Diencephalon (tissue), 1 donor: ENCODE data around the gene IRAK3. TPM values are rescaled to one million over a fixed set of nuclear protein-coding genes. Genes with fewer than 3 reads are reported as not detected.

ENCODE experiments used
- total RNA-seq: library from RNA; depleted of rRNA; stranded (reverse); fragments of >200 nt; gene quantifications from one replicate; pipeline ENCODE4 v1.2.3, GENCODE V29; 2014

IRAK3 gene, protein sequence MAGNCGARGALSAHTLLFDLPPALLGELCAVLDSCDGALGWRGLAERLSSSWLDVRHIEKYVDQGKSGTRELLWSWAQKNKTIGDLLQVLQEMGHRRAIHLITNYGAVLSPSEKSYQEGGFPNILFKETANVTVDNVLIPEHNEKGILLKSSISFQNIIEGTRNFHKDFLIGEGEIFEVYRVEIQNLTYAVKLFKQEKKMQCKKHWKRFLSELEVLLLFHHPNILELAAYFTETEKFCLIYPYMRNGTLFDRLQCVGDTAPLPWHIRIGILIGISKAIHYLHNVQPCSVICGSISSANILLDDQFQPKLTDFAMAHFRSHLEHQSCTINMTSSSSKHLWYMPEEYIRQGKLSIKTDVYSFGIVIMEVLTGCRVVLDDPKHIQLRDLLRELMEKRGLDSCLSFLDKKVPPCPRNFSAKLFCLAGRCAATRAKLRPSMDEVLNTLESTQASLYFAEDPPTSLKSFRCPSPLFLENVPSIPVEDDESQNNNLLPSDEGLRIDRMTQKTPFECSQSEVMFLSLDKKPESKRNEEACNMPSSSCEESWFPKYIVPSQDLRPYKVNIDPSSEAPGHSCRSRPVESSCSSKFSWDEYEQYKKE
- total RNA-seq = 4.4 TPM

DNA sequence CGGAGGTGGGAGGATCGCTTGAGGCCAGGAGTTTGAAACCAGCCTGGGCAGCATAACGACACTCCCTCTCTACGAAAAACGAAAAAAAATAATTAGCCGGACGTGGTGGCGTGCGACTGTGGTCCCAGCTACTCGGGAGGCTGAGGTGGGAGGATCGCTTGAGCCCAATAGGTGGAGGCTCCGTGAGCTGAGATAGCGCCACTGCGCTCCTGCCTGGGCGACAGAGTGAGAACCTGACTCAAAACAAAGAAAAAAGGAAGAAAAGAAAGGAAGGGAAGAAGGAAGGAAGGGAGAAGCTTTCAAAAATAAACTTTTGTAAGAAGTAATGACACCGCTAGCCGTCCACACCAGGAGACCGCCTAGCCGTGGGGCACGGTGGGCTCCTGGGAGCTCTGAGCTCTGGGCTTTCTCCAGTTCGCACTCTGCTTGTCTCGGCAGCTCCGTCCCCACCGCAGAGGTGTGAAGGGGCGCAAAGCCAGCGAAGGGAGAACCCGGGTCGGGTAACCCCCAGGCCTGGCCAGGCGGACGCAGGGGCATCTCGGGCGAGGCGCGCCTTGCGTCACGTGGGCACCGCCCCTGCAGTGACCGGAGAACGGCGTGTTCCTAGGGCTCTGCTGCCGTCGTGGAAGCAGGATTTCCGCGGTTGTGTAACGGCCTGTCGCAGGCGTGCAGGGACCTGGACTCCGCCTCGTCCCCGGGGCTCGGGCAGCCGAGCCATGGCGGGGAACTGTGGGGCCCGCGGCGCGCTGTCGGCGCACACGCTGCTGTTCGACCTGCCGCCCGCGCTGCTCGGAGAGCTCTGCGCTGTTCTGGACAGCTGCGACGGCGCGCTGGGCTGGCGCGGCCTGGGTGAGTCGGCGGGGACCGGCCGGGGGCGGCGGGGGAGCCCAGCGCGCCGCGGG lies at the start of gene IRAK3:
IRAK3 (plus strand) TSS at position 631 of the 902 bp plus-strand sequence; CDS start at position 717, 86 bp downstream.

GRCh38 chr12:66169221-66170170 lies 19.5 kb upstream of the IRAK3 start, which contains the start of gene TMBIM4:
Gene TMBIM4, minus strand, starts transcription at chr12:66169996. Its CDS starts 45 bp downstream, at chr12:66169951.

DNA sequence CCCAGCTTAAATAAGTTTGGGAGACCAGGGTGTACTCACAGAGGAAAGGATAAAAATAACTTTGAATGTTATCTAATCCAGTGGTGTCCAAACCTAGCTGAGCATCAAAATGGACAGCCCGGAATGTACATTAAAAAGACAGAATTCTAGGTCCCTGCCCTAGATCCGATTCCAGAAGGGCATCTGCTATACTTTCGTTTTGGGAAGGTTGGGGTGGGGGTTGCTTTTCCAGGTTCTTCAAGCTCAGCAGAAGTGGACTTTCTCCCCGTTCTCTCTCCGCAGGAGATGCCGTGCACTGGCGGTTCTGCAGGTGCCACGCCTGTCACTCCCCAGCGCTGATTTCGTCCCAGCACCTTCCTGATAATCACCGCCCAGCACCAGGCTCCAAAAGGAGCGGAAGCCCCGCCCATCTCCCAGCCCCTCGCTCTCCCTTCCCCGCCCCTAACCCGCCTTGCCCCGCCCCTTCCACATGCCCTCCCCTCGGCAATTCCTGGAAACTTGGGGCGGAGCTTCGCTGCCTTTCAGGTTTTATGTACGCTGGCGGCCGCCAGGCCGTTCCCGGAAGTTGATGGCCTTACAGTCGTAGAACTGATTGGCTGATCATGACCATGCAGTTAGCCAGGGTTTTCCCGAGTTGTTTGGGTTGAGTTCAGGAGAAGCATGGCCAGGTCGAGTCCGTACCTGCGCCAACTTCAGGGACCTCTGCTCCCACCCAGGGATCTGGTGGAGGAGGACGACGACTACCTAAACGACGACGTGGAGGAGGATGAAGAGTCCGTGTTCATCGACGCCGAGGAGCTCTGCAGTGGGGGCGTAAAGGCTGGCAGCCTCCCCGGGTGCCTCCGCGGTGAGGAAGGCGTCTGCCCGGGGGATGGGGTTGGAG lies 113.2 kb downstream of the IRAK3 start, which contains the start of gene HELB:
HELB (plus strand) TSS at position 550 of the 883 bp plus-strand sequence; CDS start at position 661, 111 bp downstream.

Other genes starting within 250 kb of the IRAK3 start
- gene LLPH, start 58.5 kb upstream of the IRAK3 start, total RNA-seq = 7.2 TPM
- 37.1 TPM for gene TMBIM4, start 19.2 kb upstream of the IRAK3 start, total RNA-seq
- gene HELB, start 113.3 kb downstream of the IRAK3 start, total RNA-seq = 6.0 TPM